NB4 (cell line): ENCODE results near the gene YPEL2.

ENCODE experiments used
- DNase-seq: peaks from one replicate; pipeline ENCODE4 v3.0.0; 2010; ENCODE audit warnings: low read depth
- H3K4me3 ChIP-seq: one replicate; pipeline ENCODE4 v1.5.1; 2011; ENCODE audit warnings: mild to moderate bottlenecking, low read depth, low read length, moderate library complexity
- CTCF ChIP-seq: IDR thresholded peaks from one replicate; pipeline ENCODE4 v1.5.1; 2012; ENCODE audit warnings: low read depth, low read length
- MAX ChIP-seq: IDR thresholded peaks from 2 replicates; pipeline ENCODE4 v1.6.1; 2011; ENCODE audit warnings: low read depth, low read length
- MYC ChIP-seq: IDR thresholded peaks from 2 replicates; pipeline ENCODE4 v1.6.1; 2011; ENCODE audit warnings: low read depth, low read length
- POLR2A ChIP-seq: IDR thresholded peaks from 2 replicates; pipeline ENCODE4 v1.6.1; 2011; ENCODE audit warnings: mild to moderate bottlenecking; ENCODE audit not compliant: insufficient read length; ENCODE audit errors: extremely low read depth

Gene YPEL2

GRCh38 chr17:59375857-59376256 lies 44.4 kb downstream of the YPEL2 start:
- TF ChIP-seq CTCF (no peak), MYC (no peak), POLR2A (no peak), MAX (no peak)
- H3K4me3 ChIP-seq = no peak overlapping the region
- DNase-seq = no peak

GRCh38 chr17:59376506-59376905 lies 45.1 kb downstream of the YPEL2 start:
- DNase-seq = no peak
- TF ChIP-seq MAX (no peak), MYC (no peak), POLR2A (no peak), CTCF (no peak)

GRCh38 chr17:59377410-59377809 lies 46.0 kb downstream of the YPEL2 start:
- no peak for DNase-seq
- TF ChIP-seq POLR2A (no peak), CTCF (no peak), MYC (no peak), MAX (no peak)
- no peak overlapping the region for H3K4me3 ChIP-seq

More at GRCh38 chr17:59376506-59376905, 45.1 kb downstream of the YPEL2 start:
- no peak overlapping the region for H3K4me3 ChIP-seq

- TF ChIP-seq MAX = no peak
- no peak for TF ChIP-seq MYC
- TF ChIP-seq POLR2A = no peak
- no peak for TF ChIP-seq CTCF
- H3K4me3 ChIP-seq = no peak overlapping the region
- no peak for DNase-seq
Observed at GRCh38 chr17:59378675-59379074, 47.2 kb downstream of the YPEL2 start.

GRCh38 chr17:59380474-59380873 lies 49.0 kb downstream of the YPEL2 start:
- TF ChIP-seq POLR2A (no peak), MYC (no peak), CTCF (no peak)
- H3K4me3 ChIP-seq = no peak overlapping the region
- no peak for DNase-seq
